ENCODE results near the gene MYO3B. TPM values are rescaled to one million over a fixed set of nuclear protein-coding genes. Genes with fewer than 3 reads are reported as not detected.

The MYO3B gene
- total RNA-seq, 2 donors from 2014 or later, result 2.0 to 4.7 TPM

- no peak for DNase-seq
- 82 to 86% methylated on average over 3 of the region's 3 CpGs for WGBS, 2 donors
- intact Hi-C loops (cut with DNase I), result no loop called here
- Histone ChIP-seq H3K36me3 (replicated peaks in 1 of 2; ENCODE audit: insufficient read depth in 1 of 2, low read depth in 2 of 2) (no peaks in the 10 kb centered on the region), H3K27ac (no peak overlapping the region), H3K4me3 (no peak overlapping the region), H3K4me1 (no peaks in the 10 kb centered on the region), H3K27me3 (no peaks in the 10 kb centered on the region), H3K9me3 (no peaks in the 10 kb centered on the region)
- no peak for ATAC-seq
- TF ChIP-seq CTCF (IDR thresholded peaks at IDR 0.05), result no peak
- no peak for TF ChIP-seq POLR2A (IDR thresholded peaks at IDR 0.05)
Observed at GRCh38 chr2:170297496-170297895, 119.5 kb downstream of the MYO3B start.

GRCh38 chr2:170298115-170298514 is 120.2 kb downstream of the MYO3B start:
- WGBS, 2 donors, result 93% methylated on average over 1 of the region's 1 CpG
- ATAC-seq, result no peak
- H3K27ac ChIP-seq, result no peak overlapping the region
- no peak overlapping the region for H3K4me3 ChIP-seq
- TF ChIP-seq CTCF (IDR thresholded peaks at IDR 0.05) (no peak), POLR2A (IDR thresholded peaks at IDR 0.05) (no peak)
- no peaks in the 10 kb centered on the region for H3K4me1 ChIP-seq
- no peaks in the 10 kb centered on the region for H3K36me3 ChIP-seq (replicated peaks in 1 of 2; ENCODE audit: insufficient read depth in 1 of 2, low read depth in 2 of 2)
- intact Hi-C loops (cut with DNase I), result no loop called here
- H3K9me3 ChIP-seq, result no peaks in the 10 kb centered on the region
- DNase-seq, result no peak
- H3K27me3 ChIP-seq, result no peaks in the 10 kb centered on the region

GRCh38 chr2:170298861-170299429 is 121.0 kb downstream of the MYO3B start:
- Histone ChIP-seq H3K27ac (no peak overlapping the region), H3K27me3 (no peaks in the 10 kb centered on the region), H3K9me3 (no peaks in the 10 kb centered on the region), H3K4me1 (no peaks in the 10 kb centered on the region), H3K4me3 (no peak overlapping the region), H3K36me3 (replicated peaks in 1 of 2; ENCODE audit: insufficient read depth in 1 of 2, low read depth in 2 of 2) (no peaks in the 10 kb centered on the region)
- TF ChIP-seq POLR2A (IDR thresholded peaks at IDR 0.05) (no peak), CTCF (IDR thresholded peaks at IDR 0.05) (no peak)
- ATAC-seq (no peak), DNase-seq (no peak)
- intact Hi-C loops (cut with DNase I), result no loop called here

- no peak for TF ChIP-seq CTCF (IDR thresholded peaks at IDR 0.05)
- no peak for TF ChIP-seq POLR2A (IDR thresholded peaks at IDR 0.05)
- H3K9me3 ChIP-seq, result no peaks in the 10 kb centered on the region
- no peaks in the 10 kb centered on the region for H3K36me3 ChIP-seq (replicated peaks in 1 of 2; ENCODE audit: insufficient read depth in 1 of 2, low read depth in 2 of 2)
- no peaks in the 10 kb centered on the region for H3K27me3 ChIP-seq
- no peak overlapping the region for H3K4me3 ChIP-seq
- intact Hi-C loops (cut with DNase I), result no loop called here
- 72 to 90% methylated on average over 1 of the region's 1 CpG for WGBS, 2 donors
- no peaks in the 10 kb centered on the region for H3K4me1 ChIP-seq
- DNase-seq (no peak), ATAC-seq (no peak)
- H3K27ac ChIP-seq, result no peak overlapping the region
Observed at GRCh38 chr2:170300993-170301392, 123.0 kb downstream of the MYO3B start.

- no peak for TF ChIP-seq POLR2A (IDR thresholded peaks at IDR 0.05)
- intact Hi-C loops (cut with DNase I), result no loop called here
- no peak for ATAC-seq
- H3K27ac ChIP-seq, result no peak overlapping the region
- no peaks in the 10 kb centered on the region for H3K4me1 ChIP-seq
- no peak overlapping the region for H3K4me3 ChIP-seq
- 81 to 87% methylated on average over 5 of the region's 5 CpGs for WGBS, 2 donors
- no peak for DNase-seq
- H3K27me3 ChIP-seq, result no peaks in the 10 kb centered on the region
- no peaks in the 10 kb centered on the region for H3K36me3 ChIP-seq (replicated peaks in 1 of 2; ENCODE audit: insufficient read depth in 1 of 2, low read depth in 2 of 2)
- no peaks in the 10 kb centered on the region for H3K9me3 ChIP-seq
Observed at GRCh38 chr2:170301626-170302025, 123.7 kb downstream of the MYO3B start.

All from body of pancreas (tissue), 4 donors.